GM11168 (cell line): ENCODE results near the gene GBP7.

Source experiments
- in situ Hi-C: fragments of 300-500 bp; cut with MboI; formaldehyde crosslinking; loops from one replicate; pipeline ENCODE4 v1.12.0; 2022; ENCODE audit warnings: low sequenced_read_pairs; ENCODE audit not compliant: unreplicated experiment

The GBP7 gene

GRCh38 chr1:89125240-89125912 is 50.4 kb downstream of the GBP7 start:
- in situ Hi-C loops: no loop called here

GRCh38 chr1:89121641-89122040 is 54.2 kb downstream of the GBP7 start:
- in situ Hi-C loops: no loop called here

GRCh38 chr1:89114662-89115061 is 61.1 kb downstream of the GBP7 start:
- in situ Hi-C loops: no loop called here

- in situ Hi-C loops: no loop called here
Observed at GRCh38 chr1:89112871-89113613, 62.8 kb downstream of the GBP7 start.

GRCh38 chr1:89104687-89105086 is 71.1 kb downstream of the GBP7 start:
- in situ Hi-C loops: no loop called here

- in situ Hi-C loops: no loop called here
Observed at GRCh38 chr1:89104147-89104546, 71.7 kb downstream of the GBP7 start.

GRCh38 chr1:89102021-89102420 is 73.8 kb downstream of the GBP7 start:
- in situ Hi-C loops: no loop called here

- in situ Hi-C loops: no loop called here
Observed at GRCh38 chr1:89100412-89100811, 75.4 kb downstream of the GBP7 start.

GRCh38 chr1:89098857-89099256 is 76.9 kb downstream of the GBP7 start:
- in situ Hi-C loops: no loop called here

GRCh38 chr1:89095737-89096136 is 80.1 kb downstream of the GBP7 start:
- in situ Hi-C loops: no loop called here

GRCh38 chr1:89089962-89090361 is 85.8 kb downstream of the GBP7 start:
- in situ Hi-C loops: no loop called here

GRCh38 chr1:89088572-89088971 is 87.2 kb downstream of the GBP7 start:
- in situ Hi-C loops: no loop called here

- in situ Hi-C loops: no loop called here
Observed at GRCh38 chr1:89087241-89087640, 88.6 kb downstream of the GBP7 start.

- in situ Hi-C loops: no loop called here
Observed at GRCh38 chr1:89085781-89086180, 90.0 kb downstream of the GBP7 start.
